Tibial artery (tissue), 4 donors: ENCODE measurements around the gene MCCC1.

Source experiments
- DNase-seq, 2 donors: peaks; one replicate each; pipeline ENCODE4 v3.0.0-alpha.2; 2019
- H3K27ac ChIP-seq, 2 donors: fragments of 200-600 bp; sonication (generic) in 1 of 2; 1 replicate in 1 of 2; 2 replicates in 1 of 2; pipeline ENCODE4 v1.5.1; 2018 to 2019; ENCODE audit warnings: mild to moderate bottlenecking in 1 of 2
- H3K27me3 ChIP-seq, 2 donors: fragments of 200-600 bp; sonication (generic) in 1 of 2; one replicate each; pipeline versions ENCODE4 v1.5.1 to v1.6.0; 2016 to 2019
- H3K36me3 ChIP-seq, 3 donors: fragments of 200-600 bp; sonication (generic) in 2 of 3; one replicate each; pipeline ENCODE4 v1.5.1; 2016 to 2019; ENCODE audit warnings: mild to moderate bottlenecking in 2 of 3
- H3K4me1 ChIP-seq, 4 donors: fragments of 200-600 bp; sonication (generic) in 2 of 4; 1 replicate in 3 of 4; 2 replicates in 1 of 4; pipeline ENCODE4 v1.5.1; 2016 to 2019
- H3K4me3 ChIP-seq, 2 donors: fragments of 200-600 bp; sonication (generic) in 1 of 2; 1 replicate in 1 of 2; 2 replicates in 1 of 2; pipeline ENCODE4 v1.5.1; 2018 to 2019; ENCODE audit warnings: mild to moderate bottlenecking in 2 of 2
- H3K9me3 ChIP-seq, 3 donors: fragments of 200-600 bp; sonication (generic) in 1 of 3; one replicate each; pipeline ENCODE4 v1.5.1; 2016 to 2019
- CTCF ChIP-seq, 2 experiments: fragments of 200-600 bp in 1 of 2; fragments of 450-650 bp in 1 of 2; IDR thresholded peaks; one replicate each; pipeline ENCODE4 v1.5.1; 2017 to 2019; ENCODE audit warnings: antibody characterized with exemption in 2 of 2, mild to moderate bottlenecking in 1 of 2, moderate library complexity in 1 of 2
- intact Hi-C: fragments of 100-400 bp; cut with DNase I; formaldehyde crosslinking; loops from one replicate; pipeline ENCODE4 v1.15.0; 2023; ENCODE audit warnings: low total_unique reads

The MCCC1 gene

DNA sequence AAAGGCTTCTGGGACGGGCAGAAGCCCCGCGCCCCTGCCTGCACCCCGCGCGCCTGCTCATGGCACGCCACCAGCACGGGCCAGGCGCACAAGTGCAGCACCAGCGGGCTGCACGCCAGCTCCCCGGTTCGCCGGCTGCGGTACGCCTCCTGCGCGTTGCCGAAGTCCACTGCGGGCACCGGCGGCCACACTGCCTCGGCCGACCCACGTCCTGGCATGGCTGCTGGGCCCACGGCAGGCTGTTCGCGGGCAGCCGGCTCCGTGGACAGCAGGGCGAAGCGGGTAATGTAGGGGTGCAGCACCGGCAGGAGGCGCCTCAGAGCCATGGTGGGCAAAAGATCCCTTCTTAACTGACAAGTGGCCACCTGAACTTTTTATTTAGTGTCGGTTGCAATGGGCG lies 34.8 kb downstream of the MCCC1 start:
- Histone ChIP-seq H3K27me3 (no peaks in the 10 kb centered on the region), H3K4me3 (no peak overlapping the region), H3K9me3 (no peaks in the 10 kb centered on the region), H3K36me3 (peaks cover 18 to 74% (median 19%) of the 10 kb centered on the region in 3 donors), H3K4me1 (no peaks in the 10 kb centered on the region), H3K27ac (no peak overlapping the region)
- DNase-seq, result no peak
- intact Hi-C loops, result no loop called here
- no peak for TF ChIP-seq CTCF (IDR thresholded peaks at IDR 0.05)

- Histone ChIP-seq H3K36me3 (peaks cover 11 to 58% (median 14%) of the 10 kb centered on the region in 3 donors), H3K4me3 (no peak overlapping the region), H3K4me1 (no peaks in the 10 kb centered on the region), H3K27ac (no peak overlapping the region), H3K9me3 (no peaks in the 10 kb centered on the region), H3K27me3 (no peaks in the 10 kb centered on the region)
- intact Hi-C loops, result no loop called here
- no peak for DNase-seq
- TF ChIP-seq CTCF (IDR thresholded peaks at IDR 0.05), result no peak
Observed at GRCh38 chr3:183061391-183062172, 37.7 kb downstream of the MCCC1 start.

GRCh38 chr3:183058351-183058750 lies 40.9 kb downstream of the MCCC1 start:
- no peak for TF ChIP-seq CTCF (IDR thresholded peaks at IDR 0.05)
- H3K27me3 ChIP-seq, result no peaks in the 10 kb centered on the region
- intact Hi-C loops, result no loop called here
- no peak overlapping the region for H3K27ac ChIP-seq
- no peaks in the 10 kb centered on the region for H3K4me1 ChIP-seq
- H3K4me3 ChIP-seq, result no peak overlapping the region
- no peaks in the 10 kb centered on the region for H3K9me3 ChIP-seq
- peaks cover 25 to 49% (median 27%) of the 10 kb centered on the region in 3 donors for H3K36me3 ChIP-seq
- no peak for DNase-seq

- H3K9me3 ChIP-seq, result no peaks in the 10 kb centered on the region
- intact Hi-C loops, result no loop called here
- no peaks in the 10 kb centered on the region for H3K27me3 ChIP-seq
- H3K36me3 ChIP-seq, result peaks cover 56 to 81% (median 59%) of the 10 kb centered on the region in 3 donors
- no peak for DNase-seq
- no peak overlapping the region for H3K4me3 ChIP-seq
- H3K4me1 ChIP-seq, result no peaks in the 10 kb centered on the region
- TF ChIP-seq CTCF (IDR thresholded peaks at IDR 0.05), result no peak
- no peak overlapping the region for H3K27ac ChIP-seq
Observed at GRCh38 chr3:183050706-183051105, 48.6 kb downstream of the MCCC1 start.

DNA sequence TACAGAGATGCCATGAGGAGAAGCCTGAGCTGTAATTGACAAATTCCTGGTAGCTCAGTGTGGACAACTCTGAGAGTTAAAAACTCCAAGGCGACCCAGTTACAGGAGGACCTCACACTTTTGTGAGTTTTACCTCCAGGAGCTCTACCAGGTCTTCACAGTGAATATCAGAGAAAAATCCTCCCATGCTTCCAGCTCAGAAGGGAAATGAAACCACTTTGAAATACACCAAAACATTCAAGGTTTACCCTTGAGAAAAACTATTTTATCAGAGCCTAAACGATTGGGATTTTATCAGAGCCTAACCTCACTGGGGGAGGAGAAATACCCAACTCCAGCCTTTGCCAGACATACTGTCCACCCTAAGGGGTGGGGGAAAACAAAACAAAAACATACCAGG lies 52.4 kb downstream of the MCCC1 start:
- Histone ChIP-seq H3K27ac (no peak overlapping the region), H3K4me1 (peaks cover 0 to under 1% (median 0%) of the 10 kb centered on the region in 4 donors), H3K36me3 (peaks cover 59 to 86% (median 67%) of the 10 kb centered on the region in 3 donors), H3K27me3 (no peaks in the 10 kb centered on the region), H3K4me3 (no peak overlapping the region), H3K9me3 (no peaks in the 10 kb centered on the region)
- DNase-seq, result no peak
- intact Hi-C loops, result no loop called here
- TF ChIP-seq CTCF (IDR thresholded peaks at IDR 0.05), result no peak
